ENCODE data around the gene DOCK4. TPM values are rescaled to one million over a fixed set of nuclear protein-coding genes. Genes with fewer than 3 reads are reported as not detected.
A peak's percentile ranks its signal among the peaks of the same experiment; 100 is the strongest.

The DOCK4 gene
- total RNA-seq, 1 experiment from 2014 or later, result 3.4 TPM

DNA sequence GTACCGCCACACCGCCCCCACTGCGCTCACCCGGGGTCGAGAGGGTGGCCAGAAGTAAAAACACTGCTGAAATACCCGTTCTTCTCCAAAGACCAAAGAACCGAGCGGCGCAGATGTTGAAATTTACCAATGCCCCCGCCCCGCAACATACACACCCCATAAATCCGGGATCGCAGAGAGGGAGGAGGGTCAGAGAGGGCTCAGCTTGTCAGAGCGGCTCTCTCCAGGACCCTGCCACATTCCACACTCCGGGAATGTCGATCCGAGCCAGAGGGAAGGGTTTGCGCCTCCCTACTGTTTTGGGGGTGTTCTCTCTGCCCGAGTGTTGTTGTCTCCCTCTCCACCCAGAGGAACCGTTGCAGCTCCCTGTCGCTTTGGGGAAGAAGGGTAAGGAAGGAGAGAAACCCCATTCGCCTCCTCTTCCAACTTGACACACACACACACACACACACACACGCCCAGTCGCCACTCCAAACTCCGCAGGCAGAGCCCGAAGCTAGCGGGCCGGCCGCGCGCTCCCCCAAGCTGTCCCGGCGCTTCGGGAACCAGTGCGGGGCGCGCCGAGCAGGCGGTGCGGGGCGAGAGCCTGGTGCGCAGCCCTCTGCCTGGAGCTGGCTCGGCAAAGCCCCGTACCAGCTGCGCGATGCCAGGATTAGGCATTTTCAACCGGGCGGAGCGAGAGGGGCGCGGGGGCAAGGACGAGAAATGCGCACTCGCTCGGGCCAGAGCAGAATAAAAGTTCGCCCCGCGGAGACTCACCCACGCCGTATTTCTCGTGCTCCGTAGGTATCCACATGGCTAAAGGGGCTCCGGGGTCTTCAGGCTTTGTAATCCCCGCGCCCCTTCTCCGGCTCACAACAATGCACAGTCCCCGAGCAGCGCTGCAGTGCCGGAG lies 609 bp downstream of the DOCK4 start:
- no TSS peak for BruUV-seq (replicated peaks)
- H3K9me3 Mint-ChIP-seq (ENCODE audit: low read depth, unreplicated experiment), result no peaks in the 10 kb centered on the region
- peak overlapping the region; percentile 42 for H3K27ac Mint-ChIP-seq (ENCODE audit: unreplicated experiment)
- CTCF ChIA-PET, result interaction anchor here (0.6 to 1.5 kb wide), 5 partner anchors 24 to 887 kb away, joined by 3 read pairs; partner anchors contain the start of gene IFRD1
- TF ChIP-seq, protein P1, sequence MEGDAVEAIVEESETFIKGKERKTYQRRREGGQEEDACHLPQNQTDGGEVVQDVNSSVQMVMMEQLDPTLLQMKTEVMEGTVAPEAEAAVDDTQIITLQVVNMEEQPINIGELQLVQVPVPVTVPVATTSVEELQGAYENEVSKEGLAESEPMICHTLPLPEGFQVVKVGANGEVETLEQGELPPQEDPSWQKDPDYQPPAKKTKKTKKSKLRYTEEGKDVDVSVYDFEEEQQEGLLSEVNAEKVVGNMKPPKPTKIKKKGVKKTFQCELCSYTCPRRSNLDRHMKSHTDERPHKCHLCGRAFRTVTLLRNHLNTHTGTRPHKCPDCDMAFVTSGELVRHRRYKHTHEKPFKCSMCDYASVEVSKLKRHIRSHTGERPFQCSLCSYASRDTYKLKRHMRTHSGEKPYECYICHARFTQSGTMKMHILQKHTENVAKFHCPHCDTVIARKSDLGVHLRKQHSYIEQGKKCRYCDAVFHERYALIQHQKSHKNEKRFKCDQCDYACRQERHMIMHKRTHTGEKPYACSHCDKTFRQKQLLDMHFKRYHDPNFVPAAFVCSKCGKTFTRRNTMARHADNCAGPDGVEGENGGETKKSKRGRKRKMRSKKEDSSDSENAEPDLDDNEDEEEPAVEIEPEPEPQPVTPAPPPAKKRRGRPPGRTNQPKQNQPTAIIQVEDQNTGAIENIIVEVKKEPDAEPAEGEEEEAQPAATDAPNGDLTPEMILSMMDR (IDR thresholded peaks at IDR 0.05; ENCODE audit: unreplicated experiment), result no peak
- intact Hi-C loops (cut with micrococcal nuclease; ENCODE audit: unreplicated experiment), result loop anchor here (10.0 kb wide), 1 partner anchor 209 kb away; no protein-coding TSS in a partner anchor
- peaks cover 19% of the 10 kb centered on the region for H3K4me1 Mint-ChIP-seq (ENCODE audit: low read depth, unreplicated experiment)
- peaks cover 33% of the 10 kb centered on the region for H3K36me3 Mint-ChIP-seq (ENCODE audit: insufficient read depth, unreplicated experiment)
- DNase-seq, result peak; percentile 37
- peak overlapping the region; percentile 96 for H3K4me3 Mint-ChIP-seq (ENCODE audit: low read depth, unreplicated experiment)
- H3K27me3 Mint-ChIP-seq (ENCODE audit: unreplicated experiment), result peaks cover 26% of the 10 kb centered on the region

DNA sequence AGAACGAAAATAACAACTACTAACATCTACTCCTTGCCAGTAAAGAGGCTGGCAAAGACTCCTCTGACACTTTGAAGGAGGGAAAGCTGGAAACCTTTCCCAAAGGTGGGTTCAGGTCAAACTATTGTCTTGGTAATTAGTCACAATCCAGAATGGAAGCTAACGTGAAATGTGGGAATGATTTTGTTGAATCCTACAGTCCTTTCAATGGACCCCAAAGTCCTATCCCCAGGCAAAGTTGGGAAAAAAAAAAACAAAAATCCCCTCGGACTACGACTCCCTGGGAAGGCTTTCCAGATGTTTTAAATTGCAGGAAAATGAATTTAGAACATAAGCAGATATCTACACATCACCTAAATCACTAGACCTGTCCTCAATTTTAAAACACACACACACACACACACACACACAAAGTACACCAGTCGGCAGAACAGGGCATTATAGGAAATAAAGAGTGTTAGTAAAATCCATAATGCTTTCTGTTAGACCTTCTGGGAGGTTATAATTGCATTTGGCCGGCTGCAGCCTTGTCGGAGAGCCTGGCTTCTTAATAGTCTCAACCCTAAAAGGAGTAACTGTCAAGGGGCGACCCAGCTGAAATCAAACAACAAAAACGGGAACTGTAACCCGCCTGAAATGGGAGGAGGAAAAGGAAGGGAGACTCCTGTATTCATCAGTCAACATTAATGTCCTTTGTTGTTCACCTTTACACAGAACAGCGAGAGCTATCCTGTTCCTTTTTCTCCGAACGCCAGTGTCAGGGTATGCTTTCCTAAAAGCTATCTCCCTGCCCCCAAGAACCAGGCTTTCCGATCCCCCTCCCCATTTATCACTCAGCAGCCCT lies 1.5 kb downstream of the DOCK4 start:
- H3K27me3 Mint-ChIP-seq (ENCODE audit: unreplicated experiment), result peaks cover 26% of the 10 kb centered on the region

DNA sequence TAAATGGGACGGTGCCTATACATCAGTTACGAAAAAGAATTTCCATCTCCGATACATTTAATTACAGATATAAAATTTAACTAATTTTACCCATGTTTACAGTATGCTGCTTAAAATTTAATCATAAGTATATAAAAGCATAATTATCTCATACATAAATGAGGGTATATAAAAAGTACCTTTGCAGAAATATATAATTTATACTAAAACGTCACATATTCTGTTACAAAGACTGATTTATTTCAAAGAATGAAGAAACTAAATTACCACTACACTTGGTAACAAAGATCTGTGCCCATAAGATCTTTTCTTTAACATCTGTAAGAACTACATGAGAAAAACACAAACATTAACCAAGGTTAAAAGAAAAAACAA lies 2.8 kb downstream of the DOCK4 start:
- CTCF ChIA-PET, result no interaction called here
- H3K9me3 Mint-ChIP-seq (ENCODE audit: low read depth, unreplicated experiment), result no peaks in the 10 kb centered on the region
- DNase-seq, result no peak
- peaks cover 19% of the 10 kb centered on the region for H3K4me1 Mint-ChIP-seq (ENCODE audit: low read depth, unreplicated experiment)
- H3K27me3 Mint-ChIP-seq (ENCODE audit: unreplicated experiment), result peaks cover 26% of the 10 kb centered on the region
- TF ChIP-seq, protein P1 (IDR thresholded peaks at IDR 0.05; ENCODE audit: unreplicated experiment), result no peak
- H3K27ac Mint-ChIP-seq (ENCODE audit: unreplicated experiment), result no peak overlapping the region
- no peak overlapping the region for H3K4me3 Mint-ChIP-seq (ENCODE audit: low read depth, unreplicated experiment)
- intact Hi-C loops (cut with micrococcal nuclease; ENCODE audit: unreplicated experiment), result loop anchor here (10.0 kb wide), 1 partner anchor 211 kb away; no protein-coding TSS in a partner anchor
- peaks cover 33% of the 10 kb centered on the region for H3K36me3 Mint-ChIP-seq (ENCODE audit: insufficient read depth, unreplicated experiment)
- no TSS peak for BruUV-seq (replicated peaks)

More for the DNA sequence above, 1.5 kb downstream of the DOCK4 start:
- Mint-ChIP-seq H3K9me3 (ENCODE audit: low read depth, unreplicated experiment) (no peaks in the 10 kb centered on the region), H3K4me3 (ENCODE audit: low read depth, unreplicated experiment) (peak overlapping the region; percentile 96), H3K4me1 (ENCODE audit: low read depth, unreplicated experiment) (peaks cover 19% of the 10 kb centered on the region), H3K36me3 (ENCODE audit: insufficient read depth, unreplicated experiment) (peaks cover 33% of the 10 kb centered on the region), H3K27ac (ENCODE audit: unreplicated experiment) (peak overlapping the region; percentile 42)
- BruUV-seq (replicated peaks), result no TSS peak
- CTCF ChIA-PET, result interaction anchor here (0.6 kb wide), 2 partner anchors 23 to 886 kb away, joined by 3 read pairs; no protein-coding TSS in a partner anchor
- intact Hi-C loops (cut with micrococcal nuclease; ENCODE audit: unreplicated experiment), result loop anchor here (10.0 kb wide), 1 partner anchor 210 kb away; no protein-coding TSS in a partner anchor
- TF ChIP-seq, protein P1 (IDR thresholded peaks at IDR 0.05; ENCODE audit: unreplicated experiment), result no peak
- DNase-seq, result no peak

DNA sequence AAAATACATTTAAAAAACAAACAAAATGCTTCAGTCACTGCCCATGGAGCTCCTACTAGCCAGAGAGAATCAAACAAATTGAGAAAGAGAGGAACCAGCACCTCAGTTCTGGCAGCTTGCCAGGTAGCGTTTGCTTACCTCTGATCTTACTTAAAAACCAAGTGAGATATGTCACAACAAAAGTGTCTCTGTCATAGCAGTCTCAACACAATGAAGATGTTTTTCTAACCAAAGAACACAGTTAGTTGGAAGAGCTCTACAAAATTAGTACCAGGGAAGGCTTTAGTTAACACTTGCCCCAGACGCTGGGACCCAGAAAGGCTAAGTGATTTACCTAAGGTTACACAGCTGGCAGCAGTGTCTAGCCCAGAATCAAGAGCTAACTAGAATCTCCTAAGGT lies 3.4 kb downstream of the DOCK4 start:
- BruUV-seq (replicated peaks), result no TSS peak
- H3K4me1 Mint-ChIP-seq (ENCODE audit: low read depth, unreplicated experiment), result peaks cover 19% of the 10 kb centered on the region
- no peak overlapping the region for H3K4me3 Mint-ChIP-seq (ENCODE audit: low read depth, unreplicated experiment)
- H3K9me3 Mint-ChIP-seq (ENCODE audit: low read depth, unreplicated experiment), result no peaks in the 10 kb centered on the region
- peaks cover 32% of the 10 kb centered on the region for H3K36me3 Mint-ChIP-seq (ENCODE audit: insufficient read depth, unreplicated experiment)
- CTCF ChIA-PET, result no interaction called here
- H3K27me3 Mint-ChIP-seq (ENCODE audit: unreplicated experiment), result peaks cover 26% of the 10 kb centered on the region
- intact Hi-C loops (cut with micrococcal nuclease; ENCODE audit: unreplicated experiment), result loop anchor here (10.0 kb wide), 1 partner anchor 212 kb away; no protein-coding TSS in a partner anchor
- H3K27ac Mint-ChIP-seq (ENCODE audit: unreplicated experiment), result no peak overlapping the region
- DNase-seq, result no peak
- TF ChIP-seq, protein P1 (IDR thresholded peaks at IDR 0.05; ENCODE audit: unreplicated experiment), result no peak

All from Calu3 (cell line).